GM18873 (cell line): ENCODE measurements around the gene ECI2.
"Not testable (repeated sequence)": the region's sequence is repeated elsewhere in the genome, so short reads cannot be mapped to it uniquely, and the experiment has no call there.

Experiments used
- ATAC-seq: cut with Tn5 transposase; IDR thresholded peaks from one replicate; pipeline ENCODE4 v1.9.1; 2021; ENCODE audit warnings: mild to moderate bottlenecking, moderate library complexity, moderate number of reproducible peaks; ENCODE audit not compliant: unreplicated experiment, low FRiP score

ECI2 gene

GRCh38 chr6:4105980-4106536 is 29.3 kb downstream of the ECI2 start:
- ATAC-seq, result no peak

- no peak for ATAC-seq
These were observed 31.4 kb downstream of the ECI2 start for GRCh38 chr6:4103929-4104328.

GRCh38 chr6:4102687-4103244 is 32.6 kb downstream of the ECI2 start:
- ATAC-seq, result no peak

GRCh38 chr6:4101298-4101697 is 34.1 kb downstream of the ECI2 start:
- ATAC-seq, result no peak

GRCh38 chr6:4100655-4101054 is 34.7 kb downstream of the ECI2 start:
- ATAC-seq, result no peak

GRCh38 chr6:4093288-4093687 is 42.1 kb downstream of the ECI2 start:
- ATAC-seq, result no peak

- ATAC-seq, result no peak
These were observed 43.4 kb downstream of the ECI2 start for GRCh38 chr6:4091941-4092340.

- not testable (repeated sequence) for ATAC-seq
These were observed 45.3 kb downstream of the ECI2 start for GRCh38 chr6:4090043-4090442.

- no peak for ATAC-seq
These were observed 46.7 kb downstream of the ECI2 start for GRCh38 chr6:4088704-4089103.

- ATAC-seq, result no peak
These were observed 50.1 kb downstream of the ECI2 start for GRCh38 chr6:4085332-4085700.

GRCh38 chr6:4084444-4085331 is 50.7 kb downstream of the ECI2 start:
- no peak for ATAC-seq

- ATAC-seq, result no peak
These were observed 56.5 kb downstream of the ECI2 start, which contains the start of gene FAM217A for GRCh38 chr6:4078691-4079471. FAM217A (minus strand) TSS chr6:4079137; CDS start chr6:4077414, 1,723 bp downstream.

- ATAC-seq, result no peak
These were observed 60.7 kb downstream of the ECI2 start for GRCh38 chr6:4074478-4075235.

GRCh38 chr6:4071330-4071729 is 64.0 kb downstream of the ECI2 start:
- no peak for ATAC-seq

GRCh38 chr6:4069199-4069598 is 66.2 kb downstream of the ECI2 start:
- no peak for ATAC-seq

GRCh38 chr6:4067673-4068072 is 67.7 kb downstream of the ECI2 start:
- ATAC-seq, result no peak

- ATAC-seq, result no peak
These were observed 69.2 kb downstream of the ECI2 start for GRCh38 chr6:4066029-4066755.
